ENCODE measurements around the gene MRPS2. TPM values are rescaled to one million over a fixed set of nuclear protein-coding genes. Genes with fewer than 3 reads are reported as not detected.

Gene MRPS2
- total RNA-seq, 4 donors from 2014 or later = 18.2 to 39.5 (median 31.8) TPM

DNA sequence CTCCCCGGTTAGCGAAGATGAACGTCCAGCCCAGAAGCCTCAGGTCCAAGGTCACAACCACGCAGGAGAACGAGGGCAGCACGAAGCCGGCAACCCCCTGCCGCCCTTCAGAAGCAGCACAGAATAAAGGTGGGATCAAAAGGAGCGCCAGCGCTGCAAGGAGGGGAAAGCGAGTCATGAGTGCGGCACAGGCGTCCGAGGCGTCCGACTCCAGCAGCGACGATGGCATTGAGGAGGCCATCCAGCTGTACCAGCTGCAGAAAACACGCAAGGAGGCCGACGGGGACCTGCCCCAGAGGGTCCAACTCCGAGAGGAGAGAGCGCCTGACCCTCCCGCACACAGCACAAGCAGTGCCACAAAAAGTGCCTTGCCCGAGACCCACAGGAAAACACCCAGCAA, 15.1 kb upstream of the MRPS2 start:
- H3K4me3 ChIP-seq = no peak overlapping the region
- no peaks in the 10 kb centered on the region for H3K27me3 ChIP-seq
- 90 to 94% methylated on average over 19 to 23 of the region's 25 CpGs for WGBS, 2 donors
- no peak for TF ChIP-seq POLR2A (IDR thresholded peaks at IDR 0.05)
- TF ChIP-seq, protein P1, sequence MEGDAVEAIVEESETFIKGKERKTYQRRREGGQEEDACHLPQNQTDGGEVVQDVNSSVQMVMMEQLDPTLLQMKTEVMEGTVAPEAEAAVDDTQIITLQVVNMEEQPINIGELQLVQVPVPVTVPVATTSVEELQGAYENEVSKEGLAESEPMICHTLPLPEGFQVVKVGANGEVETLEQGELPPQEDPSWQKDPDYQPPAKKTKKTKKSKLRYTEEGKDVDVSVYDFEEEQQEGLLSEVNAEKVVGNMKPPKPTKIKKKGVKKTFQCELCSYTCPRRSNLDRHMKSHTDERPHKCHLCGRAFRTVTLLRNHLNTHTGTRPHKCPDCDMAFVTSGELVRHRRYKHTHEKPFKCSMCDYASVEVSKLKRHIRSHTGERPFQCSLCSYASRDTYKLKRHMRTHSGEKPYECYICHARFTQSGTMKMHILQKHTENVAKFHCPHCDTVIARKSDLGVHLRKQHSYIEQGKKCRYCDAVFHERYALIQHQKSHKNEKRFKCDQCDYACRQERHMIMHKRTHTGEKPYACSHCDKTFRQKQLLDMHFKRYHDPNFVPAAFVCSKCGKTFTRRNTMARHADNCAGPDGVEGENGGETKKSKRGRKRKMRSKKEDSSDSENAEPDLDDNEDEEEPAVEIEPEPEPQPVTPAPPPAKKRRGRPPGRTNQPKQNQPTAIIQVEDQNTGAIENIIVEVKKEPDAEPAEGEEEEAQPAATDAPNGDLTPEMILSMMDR (IDR thresholded peaks at IDR 0.05) = no peak
- H3K4me1 ChIP-seq = peaks cover 0 to 15% (median 9%) of the 10 kb centered on the region in 3 donors
- intact Hi-C loops (cut with DNase I) = no loop called here
- peaks cover 16 to 66% (median 16%) of the 10 kb centered on the region in 3 donors for H3K36me3 ChIP-seq
- no peak for DNase-seq
- H3K9me3 ChIP-seq = no peaks in the 10 kb centered on the region
- H3K27ac ChIP-seq = no peak overlapping the region

DNA sequence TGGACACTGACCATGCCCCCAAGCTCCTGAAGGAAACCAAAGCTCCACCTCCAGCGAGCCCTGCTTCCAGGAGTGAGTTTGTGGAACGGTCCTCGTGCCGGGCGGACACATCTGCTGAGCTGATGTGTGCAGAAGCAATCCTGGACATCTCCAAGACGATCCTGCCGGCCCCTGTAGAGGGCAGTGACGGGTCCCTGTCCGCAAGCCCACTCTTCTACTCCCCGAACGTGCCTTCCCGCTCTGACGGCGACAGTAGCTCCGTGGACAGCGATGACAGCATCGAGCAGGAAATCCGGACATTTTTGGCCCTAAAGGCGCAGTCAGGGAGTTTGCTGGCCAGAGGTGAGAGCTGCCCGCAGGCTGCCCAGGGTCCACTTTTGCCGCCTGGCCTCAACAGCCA, 14.7 kb upstream of the MRPS2 start:
- H3K4me3 ChIP-seq = no peak overlapping the region
- H3K9me3 ChIP-seq = no peaks in the 10 kb centered on the region
- TF ChIP-seq POLR2A (IDR thresholded peaks at IDR 0.05) = no peak
- TF ChIP-seq, protein P1 (IDR thresholded peaks at IDR 0.05) = no peak
- no peak overlapping the region for H3K27ac ChIP-seq
- intact Hi-C loops (cut with DNase I) = no loop called here
- peaks cover 0 to 10% (median 5%) of the 10 kb centered on the region in 3 donors for H3K4me1 ChIP-seq
- H3K36me3 ChIP-seq = peaks cover 16 to 66% (median 16%) of the 10 kb centered on the region in 3 donors
- DNase-seq = no peak
- no peaks in the 10 kb centered on the region for H3K27me3 ChIP-seq
- 90% methylated on average over 20 of the region's 21 CpGs; no CpG with 5 or more reads in 1 of the 2 donors for WGBS, 2 donors

DNA sequence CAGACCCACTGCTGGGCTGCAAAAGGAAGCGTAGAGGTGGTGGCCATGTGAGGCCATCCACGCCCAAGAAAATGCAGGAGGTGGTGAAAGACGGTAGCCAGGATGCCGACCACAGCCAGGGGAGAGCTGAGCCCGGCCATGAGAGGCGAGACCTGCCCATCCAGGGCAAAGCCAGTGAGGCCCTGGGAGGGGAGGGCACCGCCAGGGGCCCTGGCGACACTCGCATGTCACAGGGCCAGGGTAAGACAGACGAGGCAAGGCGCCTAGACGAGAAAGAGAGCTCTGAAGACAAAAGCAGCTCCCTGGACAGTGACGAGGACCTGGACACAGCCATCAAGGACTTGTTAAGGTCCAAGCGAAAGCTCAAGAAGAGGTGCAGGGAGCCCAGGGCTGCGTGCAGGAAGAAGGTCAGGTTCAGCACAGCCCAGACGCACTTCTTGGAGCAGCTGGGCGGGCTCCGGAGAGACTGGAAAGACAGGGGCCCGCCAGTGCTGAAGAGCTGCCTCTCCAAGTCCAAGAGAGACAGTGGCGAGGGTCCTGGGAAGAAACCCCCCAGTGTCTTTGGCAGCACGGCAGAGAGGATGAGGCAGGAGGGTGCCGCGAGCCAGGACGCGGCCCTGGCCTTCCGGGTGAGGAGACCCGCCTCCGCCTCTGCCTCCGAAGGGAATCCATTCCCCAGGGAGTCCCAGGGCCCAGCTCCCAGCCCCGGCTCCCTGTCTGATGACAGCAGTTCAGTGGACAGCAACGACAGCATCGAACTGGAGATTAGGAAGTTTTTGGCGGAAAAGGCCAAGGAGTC, 14.0 kb upstream of the MRPS2 start:
- 92 to 94% methylated on average over 13 to 17 of the region's 33 CpGs for WGBS, 2 donors
- Histone ChIP-seq H3K4me3 (no peak overlapping the region), H3K27me3 (no peaks in the 10 kb centered on the region), H3K27ac (no peak overlapping the region), H3K36me3 (peaks cover 16 to 66% (median 16%) of the 10 kb centered on the region in 3 donors), H3K9me3 (no peaks in the 10 kb centered on the region), H3K4me1 (peaks cover 0 to 4% (median 0%) of the 10 kb centered on the region in 3 donors)
- DNase-seq = no peak
- TF ChIP-seq, protein P1 (IDR thresholded peaks at IDR 0.05) = no peak
- TF ChIP-seq POLR2A (IDR thresholded peaks at IDR 0.05) = no peak
- intact Hi-C loops (cut with DNase I) = no loop called here

DNA sequence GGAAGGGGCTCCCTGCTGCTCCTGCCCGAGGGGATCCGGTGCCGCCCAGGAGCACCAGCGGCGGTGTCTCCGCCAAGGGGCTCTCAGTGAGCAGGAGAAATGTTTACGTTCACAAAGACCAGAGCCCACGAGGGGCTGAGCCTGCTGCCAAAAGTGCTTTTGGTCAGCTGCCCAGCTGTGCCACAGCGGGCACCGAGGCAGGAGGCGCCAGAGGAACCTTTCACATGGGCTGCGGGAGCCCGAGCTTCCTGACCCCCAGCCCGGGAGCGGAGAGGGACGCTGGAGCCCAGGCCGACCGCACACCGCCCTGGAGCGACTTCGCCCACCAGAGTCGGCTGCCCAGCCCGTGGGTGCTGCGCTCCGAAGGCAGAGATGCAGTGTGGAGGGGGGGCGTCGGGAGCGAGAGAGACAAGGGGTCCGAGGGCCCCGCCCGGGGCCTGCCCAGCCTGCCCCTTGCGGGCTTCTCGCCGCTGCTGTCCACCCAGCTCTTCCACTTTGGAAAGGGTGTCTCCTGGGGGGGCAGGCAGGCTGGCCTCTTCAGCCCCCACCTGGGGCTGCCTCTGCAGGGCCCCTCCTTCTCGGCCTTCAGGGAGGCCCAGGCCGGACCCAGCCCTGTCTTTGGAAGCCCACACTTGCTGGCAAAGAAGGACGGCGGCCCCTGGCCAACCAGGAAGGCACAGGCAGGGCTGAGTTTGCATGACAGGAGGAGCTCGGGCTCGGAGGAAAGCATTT, 13.0 kb upstream of the MRPS2 start:
- DNase-seq = no peak
- Histone ChIP-seq H3K9me3 (no peaks in the 10 kb centered on the region), H3K4me3 (no peak overlapping the region), H3K36me3 (peaks cover 16 to 66% (median 16%) of the 10 kb centered on the region in 3 donors), H3K4me1 (no peaks in the 10 kb centered on the region), H3K27me3 (no peaks in the 10 kb centered on the region), H3K27ac (no peak overlapping the region)
- WGBS, 2 donors = 70 to 93% methylated on average over 2 to 17 of the region's 40 CpGs
- TF ChIP-seq, protein P1 (IDR thresholded peaks at IDR 0.05) = no peak
- TF ChIP-seq POLR2A (IDR thresholded peaks at IDR 0.05) = no peak
- intact Hi-C loops (cut with DNase I) = no loop called here

DNA sequence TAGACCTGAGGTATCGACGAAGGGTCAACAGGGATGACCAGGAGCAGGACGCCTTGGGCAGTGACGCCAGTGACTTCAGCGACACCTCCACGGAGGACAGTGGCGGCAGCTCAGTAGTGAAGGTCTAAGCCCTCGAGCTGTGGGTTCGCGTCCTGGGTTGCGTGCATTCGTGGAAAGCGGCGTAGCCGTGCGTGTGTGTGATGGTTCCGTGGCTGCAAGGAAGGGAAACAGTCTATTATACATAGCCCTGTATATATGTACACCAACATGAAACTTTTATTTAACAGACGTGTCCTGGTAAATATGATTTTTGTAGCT, 12.5 kb upstream of the MRPS2 start:
- Histone ChIP-seq H3K36me3 (peaks cover 16 to 66% (median 16%) of the 10 kb centered on the region in 3 donors), H3K4me3 (no peak overlapping the region), H3K4me1 (no peaks in the 10 kb centered on the region), H3K27ac (no peak overlapping the region), H3K9me3 (no peaks in the 10 kb centered on the region), H3K27me3 (no peaks in the 10 kb centered on the region)
- DNase-seq = no peak
- intact Hi-C loops (cut with DNase I) = no loop called here
- 96 to 97% methylated on average over 17 to 18 of the region's 18 CpGs for WGBS, 2 donors
- TF ChIP-seq, protein P1 (IDR thresholded peaks at IDR 0.05) = no peak
- TF ChIP-seq POLR2A (IDR thresholded peaks at IDR 0.05) = no peak
